ENCODE results near the gene DOCK7. TPM values are rescaled to one million over a fixed set of nuclear protein-coding genes. Genes with fewer than 3 reads are reported as not detected.
A peak's percentile ranks its signal among the peaks of the same experiment; 100 is the strongest.

Gene DOCK7
- total RNA-seq, 1 donor from 2014 or later: 28.5 TPM

DNA sequence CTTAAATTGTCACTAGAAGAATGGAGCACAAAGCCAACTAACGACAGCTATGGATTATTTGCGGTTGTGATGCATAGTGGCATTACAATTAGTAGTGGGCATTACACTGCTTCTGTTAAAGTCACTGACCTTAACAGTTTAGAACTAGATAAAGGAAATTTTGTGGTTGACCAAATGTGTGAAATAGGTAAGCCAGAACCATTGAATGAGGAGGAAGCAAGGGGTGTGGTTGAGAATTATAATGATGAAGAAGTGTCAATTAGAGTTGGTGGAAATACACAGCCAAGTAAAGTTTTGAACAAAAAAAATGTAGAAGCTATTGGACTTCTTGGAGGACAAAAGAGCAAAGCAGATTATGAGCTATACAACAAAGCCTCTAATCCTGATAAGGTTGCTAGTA, 237.9 kb downstream of the DOCK7 start:
- DNase-seq (ENCODE audit: low read depth in 2 of 2): no peak

DNA sequence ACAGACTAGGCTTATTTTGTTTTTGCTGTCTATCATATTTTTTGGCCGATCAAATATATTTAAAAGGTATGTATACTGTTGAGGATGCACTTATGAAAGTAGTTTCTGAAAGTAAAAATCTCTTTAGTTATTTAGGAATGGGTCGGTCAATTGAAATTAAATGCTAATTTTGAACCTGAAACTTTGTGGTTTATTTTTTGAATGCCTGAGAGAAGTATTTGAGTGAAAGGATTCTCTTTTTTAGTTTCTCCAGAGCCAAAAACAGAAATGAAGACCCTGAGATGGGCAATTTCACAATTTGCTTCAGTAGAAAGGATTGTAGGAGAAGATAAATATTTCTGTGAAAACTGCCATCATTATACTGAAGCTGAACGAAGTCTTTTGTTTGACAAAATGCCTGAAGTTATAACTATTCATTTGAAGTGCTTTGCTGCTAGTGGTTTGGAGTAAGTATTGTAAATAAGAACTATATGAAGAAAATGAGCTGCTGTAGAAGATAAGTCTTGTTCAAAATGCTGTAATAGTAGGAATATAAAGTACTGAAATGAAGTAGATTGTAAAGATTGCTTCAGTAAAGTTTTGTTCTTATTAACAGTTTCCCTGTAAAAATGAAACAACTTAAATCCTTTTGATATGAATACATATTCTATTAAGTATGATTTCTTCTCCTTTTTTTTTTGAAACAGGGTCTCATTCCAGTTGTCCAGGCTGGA, 239.8 kb downstream of the DOCK7 start:
- no peak for DNase-seq (ENCODE audit: low read depth in 2 of 2)

DNA sequence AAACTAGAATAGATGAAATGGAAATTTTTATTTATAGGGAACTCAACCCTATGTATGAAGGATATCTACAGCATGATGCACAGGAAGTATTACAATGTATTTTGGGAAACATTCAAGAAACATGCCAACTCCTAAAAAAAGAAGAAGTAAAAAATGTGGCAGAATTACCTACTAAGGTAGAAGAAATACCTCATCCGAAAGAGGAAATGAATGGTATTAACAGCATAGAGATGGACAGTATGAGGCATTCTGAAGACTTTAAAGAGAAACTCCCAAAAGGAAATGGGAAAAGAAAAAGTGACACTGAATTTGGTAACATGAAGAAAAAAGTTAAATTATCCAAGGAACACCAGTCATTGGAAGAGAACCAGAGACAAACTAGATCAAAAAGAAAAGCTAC, 243.5 kb downstream of the DOCK7 start:
- DNase-seq (ENCODE audit: low read depth in 2 of 2): no peak

DNA sequence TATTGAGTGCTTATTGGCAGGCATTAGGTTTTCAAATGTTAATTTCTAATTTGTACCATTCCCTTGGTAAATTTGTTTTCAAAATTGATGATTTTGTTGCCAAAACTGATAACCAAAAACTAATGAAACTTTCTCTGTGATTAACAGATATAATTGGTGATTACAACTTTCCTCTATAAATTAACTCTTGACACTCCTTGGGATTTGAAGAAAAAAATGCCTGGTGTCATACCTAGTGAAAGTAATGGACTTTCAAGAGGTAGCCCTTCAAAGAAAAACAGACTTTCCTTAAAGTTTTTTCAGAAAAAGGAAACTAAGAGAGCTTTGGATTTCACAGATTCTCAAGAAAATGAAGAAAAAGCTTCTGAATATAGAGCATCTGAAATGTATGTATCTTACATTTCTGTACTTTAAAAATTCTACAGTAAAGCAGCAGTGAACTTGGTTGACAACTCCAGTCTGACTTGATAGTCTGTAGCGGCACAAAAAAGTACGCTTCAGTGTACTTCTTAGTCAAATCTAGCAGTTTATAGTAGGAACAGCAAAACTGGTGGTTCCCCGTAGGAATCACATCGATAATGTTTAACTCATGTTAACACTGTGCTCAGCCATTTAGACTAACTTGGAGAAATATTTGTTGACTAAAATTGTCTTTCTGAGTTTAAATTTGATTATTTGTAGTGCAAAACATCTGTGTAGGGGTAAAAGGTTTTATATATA, 248.4 kb downstream of the DOCK7 start:
- no peak for DNase-seq (ENCODE audit: low read depth in 2 of 2)

DNA sequence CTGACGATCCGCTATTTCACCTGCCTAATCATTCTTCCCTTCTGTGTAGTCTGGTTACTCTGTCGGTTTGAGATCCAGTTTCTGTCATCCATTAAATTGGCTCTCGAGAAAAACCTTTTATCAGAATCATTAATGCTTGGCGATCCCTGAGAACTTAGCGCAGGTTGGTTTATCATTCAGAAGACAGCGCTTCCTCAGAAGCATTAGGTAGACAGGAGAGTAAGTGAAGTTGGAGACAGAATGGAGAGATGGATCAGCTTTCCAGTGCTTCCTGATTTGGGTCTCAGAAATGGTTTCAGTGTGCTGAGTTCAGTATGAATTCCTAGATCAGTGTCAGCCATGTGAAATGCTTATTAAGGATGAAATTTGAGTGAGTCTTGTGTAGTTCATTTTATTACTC, 250.0 kb downstream of the DOCK7 start:
- peak in 1 of 2 donors; percentile 20 for DNase-seq (ENCODE audit: low read depth in 2 of 2)

DNA sequence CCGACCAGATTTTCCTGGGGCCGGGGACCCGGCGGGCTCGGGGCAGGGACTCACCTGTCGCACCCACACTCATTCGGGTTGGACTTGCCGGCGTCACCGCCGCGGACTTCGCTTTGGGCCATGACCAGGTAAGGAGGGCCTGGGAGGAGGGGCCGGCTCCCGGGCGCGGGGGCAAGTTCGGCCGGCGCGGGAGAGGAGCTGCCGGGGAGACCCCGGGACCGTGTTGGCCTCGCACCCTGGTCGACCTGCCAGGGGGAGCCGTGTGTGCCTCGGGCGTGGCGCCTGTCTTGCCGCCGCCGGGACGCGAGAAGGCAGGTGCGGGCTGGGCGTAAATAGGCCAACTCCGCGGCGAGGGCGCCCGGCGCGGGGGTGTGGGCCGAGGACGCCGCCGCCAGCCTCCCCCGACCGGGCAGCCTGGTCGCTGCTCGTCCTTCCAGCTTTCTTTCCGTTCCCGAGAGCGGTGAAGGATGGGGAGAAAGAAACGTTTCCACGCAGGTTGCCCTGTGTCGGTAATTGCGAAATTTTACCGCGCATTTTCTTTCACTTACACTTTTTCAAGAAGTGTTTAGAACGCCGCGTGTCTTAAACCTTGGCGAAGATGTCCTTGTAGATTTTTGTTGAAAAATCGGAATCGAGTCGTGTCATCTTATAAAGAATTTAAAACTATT, 250.8 kb downstream of the DOCK7 start:
- peak in 1 of 2 donors; percentile 18 for DNase-seq (ENCODE audit: low read depth in 2 of 2)

DNA sequence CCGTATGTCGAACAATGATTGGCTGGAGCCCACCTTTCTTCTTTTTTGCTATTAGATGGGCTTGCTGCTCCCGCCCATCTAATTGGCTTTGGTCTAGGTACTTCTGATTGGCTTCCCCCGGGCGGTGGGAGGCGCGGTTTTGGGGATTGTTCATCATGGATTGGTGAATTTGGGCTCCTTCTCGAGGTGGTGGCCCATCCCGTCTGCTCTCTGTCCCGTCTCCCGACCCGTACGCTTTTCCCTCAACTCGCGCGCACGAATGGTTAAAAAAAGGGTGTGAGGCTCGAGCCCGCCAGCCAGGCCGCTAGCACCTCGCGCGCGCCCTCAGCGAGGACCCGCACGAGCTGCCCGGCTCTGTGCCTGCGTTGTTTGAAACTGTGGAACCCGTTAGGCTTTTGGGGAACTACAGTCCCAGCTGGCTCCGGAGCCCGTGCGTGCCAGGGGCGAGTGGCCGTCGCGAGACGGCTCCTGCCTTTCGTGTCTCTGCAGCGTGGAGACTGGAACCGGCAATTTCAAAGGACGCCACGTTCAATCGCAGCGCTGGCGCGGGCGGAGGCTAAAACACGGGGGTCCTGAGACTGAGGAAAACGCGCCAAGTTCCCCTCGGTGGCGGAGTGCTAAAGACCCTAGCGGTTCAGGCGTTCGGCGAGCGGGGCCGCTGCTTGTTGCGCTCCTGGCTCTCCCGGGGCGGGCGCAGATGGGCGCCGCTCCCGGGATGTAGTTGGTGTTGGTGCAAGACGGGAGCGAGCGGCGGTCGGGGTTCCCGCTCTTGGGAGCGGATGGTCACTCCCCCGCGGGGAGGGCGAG, 251.5 kb downstream of the DOCK7 start, which contains the start of gene USP1:
Gene USP1 (plus strand): TSS at position 584 of the 807 bp plus-strand sequence. CDS start 2,819 bp downstream, outside the sequence.
- DNase-seq (ENCODE audit: low read depth in 2 of 2): peak; percentile 99 to 100

DNA sequence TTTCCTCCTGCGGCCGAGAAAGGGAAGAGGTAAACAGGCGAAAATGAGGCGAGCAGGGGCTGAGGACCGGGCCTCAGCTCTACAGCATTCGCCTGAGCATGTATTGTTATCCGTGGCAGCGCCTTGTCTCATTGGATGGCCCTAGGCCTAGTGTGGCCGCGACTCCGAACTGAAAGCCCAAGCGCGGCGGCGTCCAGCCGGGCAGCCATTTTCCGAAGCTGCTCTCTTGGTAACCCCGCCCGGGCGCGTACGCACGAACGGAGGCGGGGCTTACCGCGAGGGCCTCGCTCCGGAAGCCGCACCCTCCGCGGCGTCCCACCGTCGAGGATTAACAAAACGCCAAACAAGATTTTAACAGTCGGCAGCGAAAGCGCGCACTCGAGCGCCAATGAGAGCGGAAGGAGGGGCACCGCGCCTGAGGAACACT, 252.1 kb downstream of the DOCK7 start:
- no peak for DNase-seq (ENCODE audit: low read depth in 2 of 2)

DNA sequence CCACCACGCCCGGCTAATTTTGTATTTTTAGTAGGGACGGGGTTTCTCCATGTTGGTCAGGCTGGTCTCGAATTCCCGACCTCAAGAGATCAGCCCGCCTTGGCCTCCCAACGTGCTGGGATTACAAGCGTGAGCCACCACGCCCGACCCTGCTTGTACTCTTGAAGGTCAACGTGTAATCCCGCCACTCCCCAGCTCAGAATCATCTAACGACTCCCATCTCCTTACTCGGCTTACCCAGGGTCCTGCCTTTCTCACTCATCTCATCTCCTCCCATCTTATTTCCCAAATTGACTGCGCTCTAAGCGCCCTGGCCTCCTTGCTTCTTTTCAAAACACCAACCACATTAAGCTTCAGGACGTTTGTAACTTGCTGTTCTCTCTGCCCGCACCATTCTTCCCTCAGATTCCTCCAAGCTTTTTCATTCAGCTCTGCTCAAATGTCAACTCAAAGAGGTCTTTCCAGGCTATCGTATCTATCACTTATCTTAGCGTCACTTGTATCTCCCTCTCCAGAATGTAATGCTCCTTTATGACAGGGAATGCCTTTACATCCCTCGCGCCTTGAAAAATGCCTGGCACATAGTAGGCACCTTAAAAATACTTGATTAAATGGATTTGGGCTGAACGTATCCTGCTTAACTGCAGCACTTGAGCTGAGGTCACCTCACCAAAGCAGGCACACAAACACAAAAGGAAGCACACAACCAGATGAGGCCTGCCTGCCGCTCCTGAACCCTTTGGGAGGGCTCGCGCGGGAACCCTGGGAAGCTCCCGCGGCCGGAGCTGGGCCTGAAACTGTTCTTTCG, 252.8 kb downstream of the DOCK7 start:
- DNase-seq (ENCODE audit: low read depth in 2 of 2): peak in 1 of 2 donors; percentile 39

DNA sequence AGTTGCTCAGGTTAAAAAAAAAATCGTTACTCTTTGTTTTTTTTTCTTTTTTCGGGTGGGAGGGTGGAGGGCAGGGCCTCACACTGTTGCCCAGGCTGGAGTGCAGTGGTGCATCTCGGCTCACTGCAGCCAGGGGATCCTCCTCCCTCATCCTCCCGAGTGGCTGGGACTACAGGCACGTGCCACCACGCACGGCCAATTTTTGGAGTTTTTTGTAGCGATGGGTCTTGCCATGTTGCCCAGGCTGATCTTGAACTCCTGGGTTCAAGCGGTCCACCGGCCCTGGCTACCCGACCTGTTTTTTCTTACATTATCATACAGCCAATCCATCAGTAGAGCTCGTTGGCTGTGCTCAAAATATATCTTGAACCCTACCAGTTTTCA, 253.6 kb downstream of the DOCK7 start:
- DNase-seq (ENCODE audit: low read depth in 2 of 2): no peak

DNA sequence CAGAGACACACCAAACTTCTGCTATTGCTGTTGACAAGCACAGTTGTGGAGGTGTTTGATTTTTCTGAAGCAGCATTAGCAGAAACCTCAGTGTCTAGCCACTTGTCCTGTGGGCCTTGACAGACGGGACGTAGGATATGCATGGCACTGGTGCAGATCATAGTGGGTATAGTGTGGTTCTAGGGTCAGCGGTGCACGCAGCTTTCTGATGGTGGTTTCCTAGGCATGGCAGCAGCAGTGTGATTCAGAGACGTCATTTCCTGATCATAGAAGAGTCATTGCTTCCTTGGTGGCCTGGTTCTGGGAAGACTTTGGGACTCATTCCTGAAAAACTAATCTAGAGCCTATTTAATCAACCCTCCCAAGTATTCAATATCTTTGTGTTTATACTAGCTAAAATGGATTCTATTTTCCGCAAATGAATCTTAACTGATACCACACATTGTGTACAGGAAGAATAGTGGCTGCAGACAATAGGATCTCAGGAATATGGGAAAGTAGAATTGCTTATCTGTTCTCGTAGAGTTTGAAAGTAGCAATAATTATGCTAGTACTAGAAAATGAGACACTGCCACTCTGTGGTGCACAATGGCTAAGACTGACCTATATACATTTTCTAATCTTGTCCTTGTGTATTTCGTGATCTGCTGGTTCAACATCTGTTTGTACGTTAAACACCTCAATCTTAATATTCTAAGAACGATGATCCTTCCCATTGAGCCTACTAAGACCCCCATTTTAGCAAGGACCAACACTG, 254.1 kb downstream of the DOCK7 start:
- no peak for DNase-seq (ENCODE audit: low read depth in 2 of 2)

DNA sequence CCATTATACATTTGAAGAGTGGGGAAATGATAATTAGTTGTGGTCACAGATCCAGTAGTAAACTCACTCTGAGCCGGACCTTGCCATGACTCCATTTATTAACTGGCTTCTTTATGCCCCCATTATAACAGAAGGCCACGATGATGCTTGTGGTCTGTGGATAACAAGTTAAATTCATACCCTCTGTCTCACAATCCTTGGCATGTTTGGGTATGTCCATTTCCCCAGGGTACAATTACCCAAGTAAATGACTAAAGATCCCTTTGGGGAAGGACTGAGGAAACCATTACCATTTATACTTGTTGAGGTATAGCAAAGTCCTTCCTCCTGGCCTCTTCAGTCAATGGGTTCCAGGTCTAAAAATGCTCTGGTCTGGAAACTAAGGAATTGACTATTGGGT, 258.6 kb downstream of the DOCK7 start:
- DNase-seq (ENCODE audit: low read depth in 2 of 2): no peak

DNA sequence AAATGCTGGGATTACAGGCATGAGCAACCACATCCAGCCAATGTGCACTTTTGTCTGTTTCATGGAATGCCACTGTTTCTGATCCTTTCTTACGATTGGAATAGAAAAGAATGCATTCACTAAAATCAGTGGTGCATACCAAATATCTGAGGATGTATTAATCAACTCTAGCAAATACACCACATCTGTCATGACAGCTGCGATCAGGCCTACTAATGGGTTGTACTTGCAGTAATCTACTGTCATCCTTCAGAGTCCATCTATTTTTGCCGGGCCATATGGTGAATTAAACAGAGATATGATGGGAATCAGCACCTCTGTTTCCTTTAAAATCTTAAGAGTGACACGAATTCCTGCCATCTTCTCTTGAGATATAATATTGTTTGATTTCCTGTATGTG, 259.8 kb downstream of the DOCK7 start:
- DNase-seq (ENCODE audit: low read depth in 2 of 2): no peak

DNA sequence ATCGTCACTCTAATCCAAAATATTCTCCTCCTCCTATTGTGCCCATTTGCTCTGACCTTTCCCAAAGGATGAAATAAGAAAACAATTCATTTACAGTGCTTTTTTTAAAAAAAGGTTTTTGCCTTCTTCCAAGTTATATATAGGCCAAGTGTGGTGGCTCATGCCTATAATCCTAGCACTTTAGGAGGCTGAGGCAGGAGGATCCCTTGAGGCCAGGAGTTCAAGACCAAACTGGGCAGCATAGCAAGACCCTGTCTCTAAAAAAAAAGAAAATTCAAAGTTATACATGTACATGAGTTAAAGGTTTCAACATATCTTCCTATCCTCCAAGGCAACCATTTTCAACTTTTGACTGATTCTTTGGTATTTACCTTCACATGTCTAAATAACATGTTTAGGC, 261.4 kb downstream of the DOCK7 start:
- DNase-seq (ENCODE audit: low read depth in 2 of 2): no peak

DNA sequence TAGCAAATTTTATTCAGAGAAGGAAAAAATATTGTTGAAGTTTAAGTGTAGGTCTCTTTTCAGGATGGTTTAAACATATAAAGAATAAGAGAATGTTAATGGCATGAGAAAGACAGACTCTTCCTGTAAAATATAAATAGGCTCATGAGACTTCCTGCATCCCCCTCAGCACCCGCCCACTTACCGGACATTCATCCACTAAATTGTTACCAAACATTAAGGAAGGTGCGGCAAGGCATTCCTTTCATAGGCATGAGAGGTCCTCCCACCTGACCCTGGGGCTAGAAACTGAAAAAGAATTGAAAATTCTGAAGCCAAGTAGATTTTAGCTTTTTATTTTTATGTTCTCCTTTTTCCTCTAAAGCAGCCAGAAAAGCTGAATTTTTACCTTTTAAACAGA, 261.9 kb downstream of the DOCK7 start:
- no peak for DNase-seq (ENCODE audit: low read depth in 2 of 2)

DNA sequence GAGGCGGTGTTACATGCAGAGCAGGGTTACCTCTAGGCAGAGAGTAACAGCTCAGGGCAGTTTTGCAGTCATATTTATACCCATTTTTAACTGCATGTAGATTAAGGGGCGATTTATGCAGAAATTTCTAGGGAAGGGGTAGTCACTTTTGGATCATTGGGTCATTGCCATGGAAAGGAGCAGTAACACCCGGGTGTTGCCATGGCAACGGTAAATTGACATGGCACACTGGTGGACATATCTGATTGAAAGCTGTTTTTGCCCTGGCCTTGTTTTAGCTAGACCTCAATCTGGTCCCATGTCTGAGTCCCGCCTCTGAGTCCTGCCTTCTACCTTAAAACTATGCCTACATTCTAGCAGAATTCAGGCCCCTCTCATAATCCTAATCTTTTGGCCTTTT, 263.1 kb downstream of the DOCK7 start:
- DNase-seq (ENCODE audit: low read depth in 2 of 2): no peak

DNA sequence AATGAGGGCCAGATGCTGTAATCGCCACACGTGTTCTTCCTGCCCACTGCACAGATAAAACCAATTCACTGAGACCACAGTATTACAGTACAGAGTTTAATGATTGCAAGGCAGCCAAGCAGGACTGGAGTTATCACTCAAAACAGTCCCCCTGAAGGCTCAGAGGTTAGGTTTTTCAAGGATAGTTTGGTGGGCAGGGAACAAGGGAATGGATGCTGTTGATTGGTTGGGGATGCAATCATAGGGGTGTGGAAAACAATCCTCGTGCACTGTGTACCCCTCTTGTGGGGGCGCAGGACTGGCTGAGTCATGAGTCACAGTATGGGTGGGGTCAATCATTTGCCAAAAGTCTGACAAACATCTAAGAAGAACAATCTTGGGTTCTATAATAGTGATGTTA, 263.8 kb downstream of the DOCK7 start:
- DNase-seq (ENCODE audit: low read depth in 2 of 2): no peak

DNA sequence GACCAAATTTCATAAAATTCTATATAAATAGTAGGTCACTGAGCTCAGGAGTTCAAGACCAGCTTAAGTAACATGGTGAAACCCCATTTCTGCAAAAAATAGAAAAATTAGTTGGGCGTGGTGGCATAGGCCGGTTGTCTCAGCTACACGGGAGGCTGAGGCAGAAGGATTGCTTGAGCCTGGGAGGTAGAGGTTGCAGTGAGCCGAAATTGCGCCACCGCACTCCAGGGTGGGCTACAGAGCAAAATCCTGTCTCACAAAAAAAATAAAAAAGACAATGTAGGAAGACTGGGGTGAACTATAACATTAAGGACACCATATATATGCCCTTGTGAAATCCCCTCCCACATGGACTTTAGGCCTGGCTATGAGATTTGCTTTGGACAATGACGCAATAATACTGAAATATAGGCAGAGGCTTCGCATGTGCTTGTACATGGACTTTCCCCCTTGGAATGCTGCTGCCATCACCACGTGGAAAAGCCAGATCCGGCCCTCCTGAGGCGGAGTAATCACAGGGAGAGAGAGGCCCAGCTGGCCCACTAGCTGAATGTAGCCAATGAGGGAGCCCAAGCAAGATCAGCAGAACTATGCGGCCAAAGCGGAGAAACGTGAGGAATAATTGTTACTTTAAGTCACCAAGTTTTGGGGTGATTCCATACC, 264.5 kb downstream of the DOCK7 start:
- DNase-seq (ENCODE audit: low read depth in 2 of 2): no peak

DNA sequence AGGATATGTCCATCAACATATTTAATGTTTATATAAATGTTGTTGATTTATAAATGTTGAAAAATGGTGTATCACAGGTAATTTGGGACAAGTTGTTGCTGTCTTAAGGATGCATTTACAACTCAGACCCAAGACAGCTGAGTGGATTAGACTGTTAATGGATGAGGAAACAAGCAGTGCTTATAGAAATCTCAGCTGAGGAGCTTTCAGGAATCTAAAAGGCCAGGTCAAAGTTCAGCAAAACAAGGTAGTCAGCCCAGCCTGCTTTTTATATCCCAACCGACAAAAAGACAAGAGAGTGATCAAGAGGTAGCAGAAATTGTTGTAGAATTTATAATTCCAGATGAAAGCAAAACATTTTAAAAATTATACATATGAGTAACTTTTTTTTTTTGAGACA, 268.0 kb downstream of the DOCK7 start:
- no peak for DNase-seq (ENCODE audit: low read depth in 2 of 2)
